Neural cell (in vitro differentiated cells): ENCODE data around the gene SLC23A3.

Experiments used
- CTCF ChIP-seq: fragments of 450-650 bp; IDR thresholded peaks from 2 replicates; pipeline ENCODE4 v1.5.1; 2014; ENCODE audit warnings: antibody characterized with exemption, mild to moderate bottlenecking, moderate library complexity; ENCODE audit not compliant: poor library complexity, severe bottlenecking
- EZH2 ChIP-seq: fragments of 200-600, 300-800 bp; shearing (Covaris generic), sonication (generic); IDR thresholded peaks from 2 replicates; pipeline ENCODE4 v1.6.1; 2014; ENCODE audit warnings: antibody characterized with exemption, low read length, borderline replicate concordance, mild to moderate bottlenecking; ENCODE audit not compliant: insufficient read depth, poor library complexity, severe bottlenecking
- POLR2AphosphoS5 ChIP-seq: IDR thresholded peaks from 2 replicates; pipeline ENCODE4 v1.6.1; 2012
- REST ChIP-seq: IDR thresholded peaks from 2 replicates; pipeline ENCODE4 v1.6.1; 2012; ENCODE audit warnings: borderline replicate concordance
- TAF1 ChIP-seq: IDR thresholded peaks from 2 replicates; pipeline ENCODE4 v1.6.1; 2012; ENCODE audit warnings: low read depth

GRCh38 chr2:219180961-219181360 is 11.1 kb upstream of the SLC23A3 start:
- TF ChIP-seq REST (no peak), POLR2AphosphoS5 (no peak), TAF1 (no peak), CTCF (no peak), EZH2 (no peak)
